Loucy (cell line): ENCODE measurements around the gene ADM5.

Experiments used
- H2AFZ ChIP-seq: fragments of 200-600 bp; sonication (generic); 2 replicates; pipeline ENCODE4 v1.6.0; 2016; ENCODE audit warnings: antibody characterized with exemption, mild to moderate bottlenecking, low read length, moderate library complexity
- H3F3A ChIP-seq: fragments of 200-600 bp; 2 replicates; pipeline ENCODE4 v1.6.0; 2016; ENCODE audit warnings: antibody characterized with exemption, low read depth, mild to moderate bottlenecking
- H3K27me3 ChIP-seq: fragments of 200-600 bp; sonication (generic); 2 replicates; pipeline ENCODE4 v1.6.1; 2014; ENCODE audit warnings: low read length, mild to moderate bottlenecking; ENCODE audit not compliant: insufficient read depth, poor library complexity, severe bottlenecking
- H3K36me3 ChIP-seq: fragments of 200-600 bp; sonication (generic); 2 replicates; pipeline ENCODE4 v1.6.1; 2016; ENCODE audit warnings: low read length; ENCODE audit not compliant: insufficient read depth
- H3K4me1 ChIP-seq: fragments of 200-600 bp; sonication (generic); 2 replicates; pipeline ENCODE4 v1.5.1; 2014; ENCODE audit warnings: low read length, mild to moderate bottlenecking; ENCODE audit not compliant: insufficient read depth, poor library complexity, severe bottlenecking
- H3K4me2 ChIP-seq: fragments of 200-600 bp; sonication (generic); 2 replicates; pipeline ENCODE4 v1.6.0; 2014; ENCODE audit warnings: antibody characterized with exemption, low read length, low read depth, mild to moderate bottlenecking; ENCODE audit not compliant: poor library complexity, severe bottlenecking
- H3K4me3 ChIP-seq: fragments of 200-600 bp; sonication (generic); 2 replicates; pipeline ENCODE4 v1.5.1; 2014; ENCODE audit warnings: low read length, mild to moderate bottlenecking, mixed read lengths; ENCODE audit not compliant: poor library complexity, severe bottlenecking
- H3K79me2 ChIP-seq: fragments of 200-600 bp; sonication (generic); 2 replicates; pipeline ENCODE4 v1.6.1; 2014; ENCODE audit warnings: low read length; ENCODE audit not compliant: insufficient read depth
- H3K9ac ChIP-seq: fragments of 200-600 bp; sonication (generic); 2 replicates; pipeline ENCODE4 v1.6.0; 2014; ENCODE audit warnings: mild to moderate bottlenecking, low read depth, low read length, moderate library complexity; ENCODE audit not compliant: poor library complexity, severe bottlenecking
- H3K9me2 ChIP-seq: fragments of 200-600 bp; sonication (generic); replicated peaks from 2 replicates; pipeline ENCODE4 v1.6.1; 2016; ENCODE audit warnings: low read depth, low read length, mixed read lengths
- H3K9me3 ChIP-seq: fragments of 200-600 bp; sonication (generic); 2 replicates; pipeline ENCODE4 v1.6.1; 2014; ENCODE audit warnings: mild to moderate bottlenecking, antibody characterized with exemption, low read length, low read depth; ENCODE audit not compliant: insufficient read depth
- H4K20me1 ChIP-seq: fragments of 200-600 bp; sonication (generic); 2 replicates; pipeline ENCODE4 v1.6.0; 2014; ENCODE audit warnings: antibody characterized with exemption, low read length, mild to moderate bottlenecking; ENCODE audit not compliant: insufficient read depth, poor library complexity, severe bottlenecking
- CTCF ChIP-seq: fragments of 200-600 bp; sonication (generic); conservative IDR thresholded peaks from 2 replicates; pipeline ENCODE4 v1.5.1; 2014; ENCODE audit warnings: mild to moderate bottlenecking, antibody characterized with exemption, low read length
- EZH2phosphoT487 ChIP-seq: fragments of 200-600 bp; IDR thresholded peaks from 2 replicates; pipeline ENCODE4 v1.6.1; 2018; ENCODE audit warnings: antibody characterized with exemption, mild to moderate bottlenecking, moderate library complexity, borderline replicate concordance

ADM5 gene

GRCh38 chr19:49654581-49654980, 34.8 kb upstream of the ADM5 start:
- Histone ChIP-seq H3K4me2 (no peak overlapping the region), H3K9ac (no peak overlapping the region), H2AFZ (no peak overlapping the region), H3K27me3 (no peaks in the 10 kb centered on the region), H3K36me3 (peaks cover 51% of the 10 kb centered on the region; the same call in 1 of the 2 replicates), H4K20me1 (no peaks in the 10 kb centered on the region), H3K9me2 (no peaks in the 10 kb centered on the region), H3K79me2 (no peaks in the 10 kb centered on the region), H3K4me3 (no peak overlapping the region), H3K9me3 (no peaks in the 10 kb centered on the region), H3F3A (no peaks in the 10 kb centered on the region), H3K4me1 (no peaks in the 10 kb centered on the region)
- TF ChIP-seq CTCF (no peak), EZH2phosphoT487 (no peak)

DNA sequence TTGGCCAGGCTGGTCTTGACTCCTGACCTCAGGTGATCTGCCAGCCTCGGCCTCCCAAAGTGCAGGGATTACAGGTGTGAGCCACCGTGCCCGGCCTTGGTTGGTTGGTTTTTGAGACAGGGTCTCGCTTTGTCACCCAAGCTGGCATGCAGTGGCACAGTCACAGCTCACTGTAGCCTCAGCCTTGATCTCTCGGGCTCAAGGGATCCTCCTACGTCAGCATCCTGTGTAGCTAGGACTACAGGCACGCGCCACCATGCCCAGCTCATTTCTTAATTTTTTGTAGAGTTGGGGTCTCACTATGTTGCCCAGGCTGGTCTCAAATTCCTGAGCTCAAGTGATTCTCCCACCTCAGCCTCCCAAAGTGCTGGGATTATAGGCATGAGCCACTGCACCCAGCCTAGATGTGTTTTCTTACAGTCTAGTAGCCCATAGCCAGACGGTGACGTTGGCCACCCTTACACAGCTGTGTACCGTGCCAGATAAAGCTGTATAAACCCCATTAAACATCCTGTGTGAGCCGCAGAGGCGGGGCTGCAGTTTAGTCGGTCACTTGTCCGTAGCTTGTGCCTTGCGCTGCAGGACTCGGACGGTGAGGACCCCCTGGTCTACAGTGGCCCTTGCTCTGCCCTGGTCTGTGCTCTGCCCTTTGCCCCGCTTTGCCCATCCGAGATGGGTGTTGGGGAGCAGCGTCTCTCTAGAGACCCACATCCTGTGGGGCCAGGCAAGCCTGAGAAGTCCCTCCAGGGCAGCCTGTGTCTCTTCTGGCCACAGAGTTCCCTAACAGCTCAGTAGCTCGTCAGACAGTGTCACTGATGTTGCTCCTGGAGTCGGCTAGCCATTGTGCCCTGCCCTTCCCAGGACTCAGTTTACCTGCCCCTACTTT, 33.6 kb upstream of the ADM5 start:
- no peak overlapping the region for H2AFZ ChIP-seq
- no peaks in the 10 kb centered on the region for H3K9me2 ChIP-seq
- H3K4me1 ChIP-seq: no peaks in the 10 kb centered on the region
- no peak overlapping the region for H3K4me2 ChIP-seq
- H3K9me3 ChIP-seq: no peaks in the 10 kb centered on the region
- H3K27me3 ChIP-seq: no peaks in the 10 kb centered on the region
- TF ChIP-seq CTCF (no peak), EZH2phosphoT487 (no peak)
- H3F3A ChIP-seq: no peaks in the 10 kb centered on the region
- H3K36me3 ChIP-seq: peaks cover 54% of the 10 kb centered on the region; the same call in 1 of the 2 replicates
- H3K9ac ChIP-seq: no peak overlapping the region
- H3K79me2 ChIP-seq: no peaks in the 10 kb centered on the region
- H4K20me1 ChIP-seq: no peaks in the 10 kb centered on the region
- H3K4me3 ChIP-seq: no peak overlapping the region

- Histone ChIP-seq H3K9me2 (no peaks in the 10 kb centered on the region), H3K9ac (no peak overlapping the region), H3K4me1 (no peaks in the 10 kb centered on the region), H3F3A (no peaks in the 10 kb centered on the region), H3K4me3 (no peak overlapping the region), H3K9me3 (no peaks in the 10 kb centered on the region), H3K27me3 (no peaks in the 10 kb centered on the region), H3K4me2 (no peak overlapping the region), H3K36me3 (peaks cover 60% of the 10 kb centered on the region; the same call in 1 of the 2 replicates), H3K79me2 (no peaks in the 10 kb centered on the region), H4K20me1 (no peaks in the 10 kb centered on the region), H2AFZ (no peak overlapping the region)
- no peak for TF ChIP-seq EZH2phosphoT487
- no peak for TF ChIP-seq CTCF
Measured at GRCh38 chr19:49656456-49657109, 32.8 kb upstream of the ADM5 start.
